Activated CD4-positive, alpha-beta T cell treated with anti-CD3 and anti-CD28 coated beads, Interleukin-2, amount 10 ng/mL, durations not matched to agents 7 days and 5 days (primary cell): Measurements from ENCODE around the gene POU4F1. TPM values are rescaled to one million over a fixed set of nuclear protein-coding genes. Genes with fewer than 3 reads are reported as not detected.

ENCODE experiments used
- CTCF ChIA-PET: fragments of 350-600 bp; sonication (Branson Sonifier 250); formaldehyde crosslinking; loops from one replicate; lab custom pipeline; 2021; ENCODE audit warnings: antibody characterized with exemption; lab: Charles Lee
- POLR2A ChIA-PET: fragments of 350-600 bp; sonication (Branson Sonifier 250); formaldehyde crosslinking; loops from one replicate; lab custom pipeline; 2021; ENCODE audit warnings: antibody characterized with exemption; lab: Charles Lee
- DNase-seq: peaks from one replicate; pipeline ENCODE4 v3.0.0-alpha.2; 2020
- H3K27ac Mint-ChIP-seq: one replicate; pipeline ENCODE4 v1.8.0; 2021; ENCODE audit warnings: mild to moderate bottlenecking, moderate library complexity, mixed read lengths
- H3K27me3 Mint-ChIP-seq: one replicate; pipeline ENCODE4 v1.8.0; 2021; ENCODE audit warnings: mixed read lengths
- H3K36me3 Mint-ChIP-seq: one replicate; pipeline ENCODE4 v1.8.0; 2021; ENCODE audit warnings: low read depth, mixed read lengths
- H3K4me1 Mint-ChIP-seq: one replicate; pipeline ENCODE4 v1.8.0; 2021; ENCODE audit warnings: mixed read lengths
- H3K4me3 Mint-ChIP-seq: one replicate; pipeline ENCODE4 v1.8.0; 2021; ENCODE audit warnings: mild to moderate bottlenecking, moderate library complexity, mixed read lengths
- H3K9me3 Mint-ChIP-seq: one replicate; pipeline ENCODE4 v1.8.0; 2021; ENCODE audit warnings: mixed read lengths
- total RNA-seq, 2 experiments: library from RNA; stranded (reverse); gene quantifications; one replicate each; pipeline ENCODE4 v1.2.3, GENCODE V29; 2021

POU4F1 gene
- total RNA-seq, 2 experiments from 2014 or later, result 0.17 to 0.20 TPM

DNA sequence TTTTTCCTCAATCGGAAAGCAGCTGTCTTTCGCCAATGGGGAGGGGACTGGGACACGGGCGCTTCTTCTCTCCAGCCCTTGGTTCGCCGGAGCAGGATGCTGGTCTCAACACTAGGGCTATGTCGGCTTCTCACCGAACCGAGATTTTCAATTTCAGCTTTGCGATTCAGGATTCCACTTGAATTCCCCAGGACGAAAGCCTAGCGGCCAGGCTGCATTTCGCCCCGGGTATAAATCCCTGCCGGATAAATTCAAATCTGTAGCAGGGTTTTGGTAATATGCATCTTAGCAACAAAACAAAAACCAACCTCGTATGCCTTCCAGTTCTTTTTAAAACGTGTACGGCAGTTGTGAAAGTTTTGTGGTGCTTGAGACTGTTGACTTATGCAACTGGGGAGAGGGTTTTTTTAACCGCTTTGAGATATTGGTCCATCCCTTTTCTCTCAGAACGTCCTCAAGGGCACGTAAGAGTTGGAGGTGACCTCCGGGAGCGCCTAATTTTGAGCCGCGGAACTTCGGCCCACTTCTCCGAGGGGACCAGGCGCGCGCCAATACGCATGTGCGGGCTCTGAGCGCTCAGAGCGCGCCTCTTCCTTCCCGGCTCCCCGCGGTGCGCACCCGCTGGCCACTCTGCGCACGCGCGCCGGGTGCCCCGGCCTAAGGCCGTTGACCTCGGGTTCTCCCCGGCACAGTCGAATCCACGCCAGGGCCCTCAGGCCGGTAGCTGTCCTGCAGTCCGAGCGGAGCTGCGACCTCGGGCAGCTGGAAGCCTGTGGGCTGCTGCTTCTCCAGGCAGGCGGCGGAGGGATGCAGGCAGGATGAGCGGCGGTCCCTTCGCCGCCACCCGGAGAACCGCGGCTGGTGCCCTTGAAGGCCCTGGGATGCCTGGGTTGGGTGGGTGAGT is 7.6 kb downstream of the POU4F1 start:
- Mint-ChIP-seq H3K27me3 (peaks cover 85% of the 10 kb centered on the region), H3K4me1 (peaks cover 9% of the 10 kb centered on the region), H3K27ac (peak overlapping the region; percentile 72), H3K4me3 (peak overlapping the region; percentile 30), H3K36me3 (peaks cover 2% of the 10 kb centered on the region), H3K9me3 (peaks cover 5% of the 10 kb centered on the region)
- CTCF ChIA-PET, result no interaction called here
- POLR2A ChIA-PET, result no interaction called here
- no peak for DNase-seq

DNA sequence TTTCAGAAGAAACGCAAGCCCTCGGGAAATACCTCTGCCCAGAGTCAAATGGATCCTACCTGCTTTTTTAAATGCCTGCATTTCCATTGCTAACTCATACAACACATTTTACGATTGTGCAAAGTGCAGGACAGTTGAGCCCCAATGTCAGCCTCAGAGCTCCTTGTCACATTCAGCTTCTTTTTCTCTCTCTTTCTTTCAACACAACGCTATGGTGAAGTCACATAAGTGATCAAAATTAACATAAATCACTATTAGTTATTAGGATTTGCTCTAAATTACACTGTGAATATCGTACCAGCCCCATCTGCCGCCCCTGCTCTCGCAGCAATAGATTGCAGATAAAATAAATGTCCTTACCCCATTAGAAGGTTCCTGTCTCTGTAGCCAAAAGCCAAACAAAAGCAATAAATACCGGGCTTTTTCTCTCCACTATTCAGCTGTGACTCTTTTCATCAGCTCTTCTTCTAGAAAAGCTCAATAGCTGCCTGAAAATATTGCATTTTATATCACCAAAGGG is 8.8 kb downstream of the POU4F1 start:
- Mint-ChIP-seq H3K27ac (peak overlapping the region; percentile 41), H3K4me1 (peaks cover 2% of the 10 kb centered on the region), H3K4me3 (peak overlapping the region; percentile 26), H3K27me3 (peaks cover 83% of the 10 kb centered on the region), H3K36me3 (peaks cover under 1% of the 10 kb centered on the region), H3K9me3 (peaks cover 5% of the 10 kb centered on the region)
- ChIA-PET POLR2A (no interaction called here), CTCF (no interaction called here)
- no peak for DNase-seq

DNA sequence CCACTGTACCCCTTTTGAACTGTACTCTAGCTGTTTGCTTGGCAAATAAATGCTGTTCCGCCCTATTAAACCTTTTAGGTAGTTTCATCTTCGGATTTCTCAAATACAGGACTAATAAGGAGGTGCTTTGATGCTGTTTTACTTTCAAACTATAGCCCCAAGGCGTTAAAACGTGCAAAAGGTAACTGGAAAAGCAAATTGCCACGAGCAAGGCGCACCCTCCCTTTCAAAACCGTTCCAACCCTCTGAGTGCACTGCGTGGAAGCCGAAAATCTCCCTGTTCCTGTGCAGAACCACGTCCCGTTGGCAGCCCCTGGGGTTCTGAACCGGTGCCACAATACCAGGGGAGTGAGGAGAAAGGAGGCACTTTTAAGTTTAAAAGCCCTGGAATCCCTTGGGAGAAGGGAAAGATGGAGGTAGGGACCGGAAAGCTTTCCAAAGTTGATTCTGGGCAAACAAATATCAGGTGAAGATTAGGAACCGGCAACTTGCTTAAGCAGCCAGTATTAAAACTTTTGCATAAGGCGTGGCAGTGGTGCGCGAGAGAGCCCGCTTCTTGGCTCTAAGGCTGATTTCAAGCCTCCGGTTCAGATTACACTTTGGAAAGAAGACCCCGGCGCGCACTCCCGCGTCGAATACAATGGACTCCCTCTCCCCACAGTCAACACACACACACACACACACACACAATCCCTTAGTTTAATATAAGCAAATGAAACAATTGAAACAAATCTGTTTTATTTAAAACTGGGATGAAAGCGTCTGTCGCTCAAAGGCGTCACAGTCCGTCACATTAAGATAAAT is 9.5 kb downstream of the POU4F1 start:
- Mint-ChIP-seq H3K4me3 (no peak overlapping the region), H3K36me3 (no peaks in the 10 kb centered on the region), H3K9me3 (peaks cover 9% of the 10 kb centered on the region), H3K27me3 (peaks cover 83% of the 10 kb centered on the region), H3K4me1 (peaks cover 2% of the 10 kb centered on the region), H3K27ac (peak overlapping the region; percentile 41)
- ChIA-PET CTCF (no interaction called here), POLR2A (no interaction called here)
- no peak for DNase-seq

DNA sequence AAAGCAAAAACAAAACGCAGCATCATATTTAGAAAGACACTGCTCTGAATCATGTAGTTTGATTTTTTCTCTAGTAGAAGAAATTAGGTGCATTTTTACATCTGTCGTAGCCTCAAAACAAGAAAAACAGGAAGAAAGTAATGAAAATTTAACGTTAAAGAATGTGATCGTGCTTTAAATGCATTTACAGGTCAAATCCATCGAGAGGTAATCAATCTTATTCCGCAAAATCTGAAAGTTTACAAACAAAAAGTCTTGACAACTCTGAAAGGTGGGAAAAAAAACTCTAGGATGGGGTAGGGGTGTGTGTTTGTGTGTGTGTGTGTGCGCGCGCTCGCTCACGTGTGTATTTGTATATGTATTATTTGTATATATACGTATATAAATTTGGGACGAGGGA is 10.2 kb downstream of the POU4F1 start:
- Mint-ChIP-seq H3K9me3 (peaks cover 9% of the 10 kb centered on the region), H3K4me3 (no peak overlapping the region), H3K27me3 (peaks cover 83% of the 10 kb centered on the region), H3K36me3 (no peaks in the 10 kb centered on the region), H3K4me1 (peaks cover 2% of the 10 kb centered on the region), H3K27ac (no peak overlapping the region)
- CTCF ChIA-PET, result no interaction called here
- POLR2A ChIA-PET, result no interaction called here
- no peak for DNase-seq

DNA sequence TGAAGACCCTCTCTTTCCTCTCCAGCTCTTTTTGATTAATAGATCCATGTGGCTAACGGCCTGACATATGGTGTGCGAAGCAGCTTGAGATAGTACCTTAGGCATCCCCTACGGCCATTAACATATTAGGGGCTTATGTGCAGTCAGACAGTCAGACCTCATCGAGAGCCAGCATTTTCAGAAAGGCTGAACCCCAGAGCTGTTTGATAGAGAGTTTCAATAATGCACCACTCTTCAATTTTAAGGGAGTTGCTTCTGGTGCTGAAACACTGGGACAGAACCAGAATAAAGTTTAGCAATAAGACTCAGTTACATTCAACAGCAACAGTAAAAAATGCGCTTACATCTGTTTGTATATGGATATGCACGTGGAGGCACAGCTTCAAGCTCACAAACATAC is 10.8 kb downstream of the POU4F1 start:
- H3K4me1 Mint-ChIP-seq, result peaks cover 2% of the 10 kb centered on the region
- H3K27ac Mint-ChIP-seq, result no peak overlapping the region
- no peak overlapping the region for H3K4me3 Mint-ChIP-seq
- no peaks in the 10 kb centered on the region for H3K36me3 Mint-ChIP-seq
- no peak for DNase-seq
- POLR2A ChIA-PET, result no interaction called here
- H3K27me3 Mint-ChIP-seq, result peaks cover 84% of the 10 kb centered on the region
- CTCF ChIA-PET, result no interaction called here
- H3K9me3 Mint-ChIP-seq, result peaks cover 9% of the 10 kb centered on the region

DNA sequence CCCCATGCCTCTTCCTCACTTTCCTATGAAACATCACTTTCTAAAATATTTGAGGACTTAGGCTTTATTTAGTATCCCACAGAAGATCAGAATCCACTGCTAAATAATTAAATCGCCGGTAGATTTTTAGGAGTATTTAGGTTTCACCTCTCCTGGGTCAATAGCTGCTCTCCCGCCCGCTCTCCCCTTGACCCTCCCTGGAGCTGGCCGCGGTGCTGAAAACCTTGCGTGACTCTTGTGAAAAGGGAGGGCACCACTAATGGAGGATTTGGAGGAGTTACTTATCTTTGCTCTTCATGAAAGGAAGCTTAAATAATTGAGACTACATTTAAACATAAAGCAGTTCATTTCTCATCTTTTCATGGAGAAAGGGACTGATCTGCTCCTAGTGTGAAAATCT is 14.1 kb downstream of the POU4F1 start:
- H3K4me3 Mint-ChIP-seq, result no peak overlapping the region
- no peaks in the 10 kb centered on the region for H3K36me3 Mint-ChIP-seq
- no peak for DNase-seq
- peaks cover 3% of the 10 kb centered on the region for H3K4me1 Mint-ChIP-seq
- H3K27ac Mint-ChIP-seq, result no peak overlapping the region
- ChIA-PET POLR2A (no interaction called here), CTCF (no interaction called here)
- H3K9me3 Mint-ChIP-seq, result peaks cover 5% of the 10 kb centered on the region
- H3K27me3 Mint-ChIP-seq, result peaks cover 76% of the 10 kb centered on the region

DNA sequence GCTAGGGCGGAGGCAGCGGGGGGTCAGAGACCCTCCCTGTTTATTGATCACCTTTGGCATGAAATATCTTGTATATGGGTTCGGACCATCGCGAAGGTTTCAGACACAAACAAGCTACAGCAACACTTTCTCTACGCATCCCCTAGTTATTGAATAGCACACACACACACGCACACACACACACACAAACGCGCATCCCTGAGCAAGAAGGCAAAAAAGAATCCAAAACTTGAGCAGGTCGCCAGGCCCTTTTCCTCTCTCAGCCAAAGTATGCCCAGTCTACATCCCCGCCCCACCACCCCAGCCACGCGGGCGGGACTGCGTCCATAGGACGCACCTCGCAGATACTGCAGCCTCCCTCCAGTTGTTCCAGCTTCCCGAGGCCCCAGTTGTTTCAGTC is 16.0 kb downstream of the POU4F1 start:
- DNase-seq, result no peak
- H3K4me1 Mint-ChIP-seq, result peaks cover 3% of the 10 kb centered on the region
- no peaks in the 10 kb centered on the region for H3K36me3 Mint-ChIP-seq
- ChIA-PET CTCF (no interaction called here), POLR2A (no interaction called here)
- H3K27ac Mint-ChIP-seq, result no peak overlapping the region
- peaks cover 68% of the 10 kb centered on the region for H3K27me3 Mint-ChIP-seq
- H3K9me3 Mint-ChIP-seq, result peaks cover 4% of the 10 kb centered on the region
- H3K4me3 Mint-ChIP-seq, result no peak overlapping the region

DNA sequence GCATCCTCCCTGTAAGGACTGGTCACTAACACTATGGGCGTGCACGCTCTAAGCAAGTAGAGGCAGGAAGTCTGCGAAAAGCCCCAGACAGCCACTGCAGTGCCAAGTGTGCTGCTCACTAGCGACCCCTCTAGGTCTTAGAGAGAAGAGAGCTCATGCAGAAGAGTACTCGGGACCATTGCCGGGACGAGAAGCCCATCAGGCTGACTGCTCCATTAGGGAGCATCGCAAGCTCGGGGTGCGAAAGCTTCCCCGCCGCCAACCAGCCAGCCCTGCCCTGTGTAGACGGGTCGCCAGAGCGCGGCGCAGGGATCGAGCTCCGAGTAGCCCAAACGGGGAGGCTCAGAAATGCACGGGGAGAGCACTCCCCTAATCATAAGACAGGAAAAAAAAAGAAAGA is 16.6 kb downstream of the POU4F1 start:
- Mint-ChIP-seq H3K9me3 (peaks cover 4% of the 10 kb centered on the region), H3K27me3 (peaks cover 66% of the 10 kb centered on the region), H3K36me3 (no peaks in the 10 kb centered on the region), H3K4me1 (peaks cover 3% of the 10 kb centered on the region), H3K4me3 (no peak overlapping the region), H3K27ac (no peak overlapping the region)
- ChIA-PET POLR2A (no interaction called here), CTCF (no interaction called here)
- DNase-seq, result no peak

DNA sequence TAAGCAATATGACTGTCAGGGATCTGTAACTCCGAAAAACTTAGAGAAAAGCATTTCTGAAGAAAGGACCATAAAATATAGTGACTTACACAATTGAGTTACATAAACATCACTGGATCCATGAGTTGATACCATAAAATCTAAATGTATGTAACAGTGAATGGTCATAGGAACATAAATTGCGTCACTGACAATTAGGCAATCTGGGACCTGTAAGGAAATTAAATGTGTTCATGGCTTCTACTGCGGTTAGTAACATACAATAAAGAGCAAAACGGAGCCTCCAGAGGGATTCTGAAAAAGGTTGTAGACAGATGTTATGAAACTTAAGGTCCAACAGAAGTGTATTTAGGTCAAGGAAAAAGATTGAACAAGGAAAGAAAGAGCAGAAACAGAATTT is 27.1 kb downstream of the POU4F1 start:
- ChIA-PET CTCF (no interaction called here), POLR2A (no interaction called here)
- Mint-ChIP-seq H3K36me3 (no peaks in the 10 kb centered on the region), H3K27me3 (peaks cover 20% of the 10 kb centered on the region), H3K27ac (no peak overlapping the region), H3K4me1 (no peaks in the 10 kb centered on the region), H3K4me3 (no peak overlapping the region), H3K9me3 (no peaks in the 10 kb centered on the region)
- DNase-seq, result no peak

DNA sequence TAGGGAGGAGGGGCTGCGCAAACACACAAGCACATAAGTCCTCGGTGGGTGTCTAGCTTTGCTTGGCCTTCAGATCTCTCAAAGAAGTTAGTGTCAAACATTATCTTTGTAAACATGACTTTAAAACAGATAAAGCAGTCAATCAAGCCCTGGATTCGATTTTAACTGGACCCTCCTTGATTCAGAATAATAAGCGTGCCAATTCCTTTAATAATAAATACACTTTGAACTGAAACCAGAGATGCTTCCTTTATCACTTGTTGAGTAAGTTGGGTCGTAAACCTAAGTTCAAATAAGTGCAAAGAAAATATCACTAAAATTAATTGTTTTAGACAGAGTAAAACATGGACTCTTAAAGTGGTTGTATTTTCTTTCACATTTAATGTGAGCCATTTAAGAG is 30.9 kb downstream of the POU4F1 start:
- H3K4me3 Mint-ChIP-seq, result no peak overlapping the region
- no peaks in the 10 kb centered on the region for H3K36me3 Mint-ChIP-seq
- H3K9me3 Mint-ChIP-seq, result no peaks in the 10 kb centered on the region
- CTCF ChIA-PET, result no interaction called here
- no peaks in the 10 kb centered on the region for H3K4me1 Mint-ChIP-seq
- POLR2A ChIA-PET, result no interaction called here
- no peak overlapping the region for H3K27ac Mint-ChIP-seq
- peaks cover 11% of the 10 kb centered on the region for H3K27me3 Mint-ChIP-seq
- DNase-seq, result no peak

DNA sequence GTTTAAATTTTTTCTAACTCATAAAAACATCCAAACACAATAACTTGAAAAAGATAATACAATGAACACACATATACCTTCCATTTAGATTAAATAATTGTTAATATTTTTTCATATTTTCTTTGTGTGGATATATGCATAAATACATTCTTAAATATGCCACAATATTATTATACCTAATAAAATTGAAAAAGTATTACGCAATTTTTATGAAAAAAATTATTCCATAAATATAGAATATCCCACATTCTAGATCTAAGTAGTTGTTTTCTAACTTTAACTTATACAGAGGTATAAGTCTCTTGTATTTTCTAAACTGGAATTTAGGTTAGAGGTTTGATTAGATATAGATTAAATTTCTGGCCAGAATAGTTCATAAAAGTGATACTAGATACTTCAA is 34.3 kb downstream of the POU4F1 start:
- no peak for DNase-seq
- POLR2A ChIA-PET, result no interaction called here
- Mint-ChIP-seq H3K27ac (no peak overlapping the region), H3K9me3 (no peaks in the 10 kb centered on the region), H3K36me3 (no peaks in the 10 kb centered on the region), H3K4me1 (no peaks in the 10 kb centered on the region), H3K27me3 (peaks cover 6% of the 10 kb centered on the region), H3K4me3 (no peak overlapping the region)
- CTCF ChIA-PET, result interaction anchor here (0.6 kb wide), 1 partner anchor 148 kb away, joined by 3 read pairs; no protein-coding TSS in a partner anchor

DNA sequence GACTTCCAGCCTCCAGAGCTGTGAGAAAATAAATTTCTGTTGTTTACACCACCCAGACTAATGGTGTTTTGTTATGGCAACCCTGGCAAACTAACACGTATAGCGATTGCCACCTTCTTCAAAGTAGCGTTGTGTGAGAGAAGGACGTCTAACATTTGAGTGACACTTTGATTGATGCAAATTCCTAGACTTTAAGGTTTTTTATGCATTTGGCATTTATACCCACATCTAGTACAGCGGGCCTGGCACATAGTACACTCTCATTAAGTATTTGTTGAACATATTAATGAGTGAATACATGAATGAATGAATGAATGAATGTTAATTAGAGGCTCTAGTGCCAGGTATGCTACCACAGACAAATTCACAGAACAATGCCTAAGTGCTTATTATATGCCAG is 36.7 kb downstream of the POU4F1 start:
- Mint-ChIP-seq H3K4me3 (no peak overlapping the region), H3K4me1 (no peaks in the 10 kb centered on the region), H3K9me3 (no peaks in the 10 kb centered on the region), H3K27me3 (peaks cover 6% of the 10 kb centered on the region), H3K36me3 (no peaks in the 10 kb centered on the region), H3K27ac (no peak overlapping the region)
- DNase-seq, result no peak
- ChIA-PET CTCF (no interaction called here), POLR2A (no interaction called here)

DNA sequence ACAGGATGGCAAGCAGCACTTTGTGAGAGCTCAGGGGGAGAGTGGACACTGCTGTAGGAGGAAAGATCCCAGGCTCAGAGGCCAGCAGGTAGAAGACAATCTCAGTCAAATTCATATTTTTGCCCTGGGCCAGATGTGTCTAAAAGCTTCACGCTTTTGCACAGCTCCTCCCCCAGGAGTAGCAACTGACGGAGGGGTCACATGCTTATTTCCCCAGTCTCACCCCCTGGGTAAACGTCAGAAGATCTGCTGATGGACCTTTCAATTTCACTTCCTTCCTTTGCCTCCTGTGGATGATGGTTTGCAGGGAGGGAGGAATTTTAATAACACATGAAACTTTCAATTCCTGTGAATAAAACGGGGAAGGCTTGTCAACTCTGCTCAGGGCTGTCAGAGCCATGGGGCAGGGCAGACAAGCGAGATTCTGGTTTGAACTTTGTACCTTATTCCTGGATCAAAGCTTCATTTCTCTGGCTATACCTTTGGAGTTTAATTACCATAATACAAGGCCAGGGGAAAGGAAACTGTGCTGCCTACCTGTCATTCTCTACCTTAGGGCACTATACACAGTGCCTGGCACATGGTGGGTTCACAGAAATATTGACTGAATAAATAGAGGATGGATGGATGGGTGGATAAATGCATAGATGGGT is 41.0 kb downstream of the POU4F1 start:
- no peaks in the 10 kb centered on the region for H3K36me3 Mint-ChIP-seq
- POLR2A ChIA-PET, result no interaction called here
- H3K27me3 Mint-ChIP-seq, result no peaks in the 10 kb centered on the region
- CTCF ChIA-PET, result no interaction called here
- no peaks in the 10 kb centered on the region for H3K4me1 Mint-ChIP-seq
- H3K27ac Mint-ChIP-seq, result no peak overlapping the region
- H3K4me3 Mint-ChIP-seq, result no peak overlapping the region
- H3K9me3 Mint-ChIP-seq, result no peaks in the 10 kb centered on the region
- no peak for DNase-seq
